Fibroblast of lung (primary cell): ENCODE results near the gene MOCOS. TPM values are rescaled to one million over a fixed set of nuclear protein-coding genes. Genes with fewer than 3 reads are reported as not detected.

ENCODE experiments used
- DNase-seq, 2 donors: peaks; one replicate each; pipeline versions ENCODE4 v3.0.0 to v3.0.0-alpha.2; 2010; ENCODE audit warnings: low read depth in 2 of 2
- H2AFZ ChIP-seq: 2 replicates; pipeline ENCODE4 v1.5.1; 2012; ENCODE audit warnings: low read length, control low read depth, inconsistent platforms
- H3K27ac ChIP-seq: 2 replicates; pipeline ENCODE4 v1.5.1; 2011; ENCODE audit warnings: low read length, control low read depth; ENCODE audit not compliant: insufficient read depth
- H3K27me3 ChIP-seq: 2 replicates; pipeline ENCODE4 v1.5.1; 2011; ENCODE audit warnings: mild to moderate bottlenecking, low read length; ENCODE audit not compliant: control insufficient read depth, insufficient read depth
- H3K36me3 ChIP-seq: 2 replicates; pipeline ENCODE4 v1.5.1; 2011; ENCODE audit warnings: low read length; ENCODE audit not compliant: control insufficient read depth, insufficient read depth
- H3K4me1 ChIP-seq: 2 replicates; pipeline ENCODE4 v1.5.1; 2011; ENCODE audit warnings: low read length; ENCODE audit not compliant: control insufficient read depth, insufficient read depth; ENCODE audit errors: extremely low read depth
- H3K4me2 ChIP-seq: 2 replicates; pipeline ENCODE4 v1.5.1; 2011; ENCODE audit warnings: low read length, control low read depth; ENCODE audit not compliant: insufficient read depth; ENCODE audit errors: extremely low read depth
- H3K4me3 ChIP-seq, 4 experiments: fragments of 200-600 bp in 1 of 4; sonication (generic) in 1 of 4; replicated peaks in 1 of 4; 2 replicates each; pipeline ENCODE4 v1.5.1; 2011 to 2016; ENCODE audit warnings: low read length in 4 of 4, low read depth in 3 of 4, mild to moderate bottlenecking in 3 of 4, control low read depth in 2 of 4, inconsistent platforms in 1 of 4, mixed read lengths in 1 of 4; ENCODE audit not compliant: insufficient read depth in 1 of 4; ENCODE audit errors: control extremely low read depth in 1 of 4
- H3K79me2 ChIP-seq: 2 replicates; pipeline ENCODE4 v1.5.1; 2012; ENCODE audit warnings: mild to moderate bottlenecking, low read length, inconsistent platforms; ENCODE audit not compliant: control insufficient read depth, insufficient read depth
- H3K9ac ChIP-seq: 2 replicates; pipeline ENCODE4 v1.5.1; 2011; ENCODE audit warnings: mild to moderate bottlenecking, low read length, control low read depth; ENCODE audit not compliant: insufficient read depth
- H3K9me3 ChIP-seq: 2 replicates; pipeline ENCODE4 v1.5.1; 2012; ENCODE audit warnings: low read depth, low read length; ENCODE audit not compliant: control insufficient read depth, insufficient read depth
- H4K20me1 ChIP-seq: 2 replicates; pipeline ENCODE4 v1.5.1; 2011; ENCODE audit warnings: low read length; ENCODE audit not compliant: control insufficient read depth, insufficient read depth; ENCODE audit errors: extremely low read depth
- CTCF ChIP-seq, 2 donors: IDR thresholded peaks in 1 of 2; conservative IDR thresholded peaks in 1 of 2; 1 replicate in 1 of 2; 2 replicates in 1 of 2; pipeline ENCODE4 v1.5.1; 2011 to 2012; ENCODE audit warnings: low read length in 2 of 2, control low read depth in 1 of 2, inconsistent platforms in 1 of 2, low read depth in 1 of 2, mild to moderate bottlenecking in 1 of 2
- EZH2 ChIP-seq: IDR thresholded peaks from 2 replicates; pipeline ENCODE4 v1.5.1; 2012; ENCODE audit warnings: low read length, control low read depth, mild to moderate bottlenecking; ENCODE audit errors: missing control alignments
- polyA plus RNA-seq, 2 donors: library from polyadenylated mRNA; depleted of rRNA in 1 of 2; stranded (reverse) in 1 of 2; unstranded in 1 of 2; fragments of >200 nt; gene quantifications; 2 replicates each; pipeline ENCODE4 v1.2.1, GENCODE V29; 2011 to 2012; ENCODE audit warnings: missing spikeins in 1 of 2
- total RNA-seq: library from RNA; depleted of rRNA; stranded (reverse); fragments of >200 nt; gene quantifications from 2 replicates; pipeline ENCODE4 v1.2.1, GENCODE V29; 2014

Gene MOCOS
- total and polyA plus RNA-seq, 2 donors (not counting 1 experiment from before 2014, with no cell fraction given): 2.0 to 13.9 TPM

GRCh38 chr18:36183987-36184386 is 3.3 kb upstream of the MOCOS start:
- no peaks in the 10 kb centered on the region for H3K36me3 ChIP-seq
- no peak overlapping the region for H3K27ac ChIP-seq
- no peak for DNase-seq
- no peaks in the 10 kb centered on the region for H3K79me2 ChIP-seq
- H3K27me3 ChIP-seq: no peaks in the 10 kb centered on the region
- no peak overlapping the region for H3K9ac ChIP-seq
- peaks cover 7% of the 10 kb centered on the region for H3K4me1 ChIP-seq
- no peak overlapping the region for H2AFZ ChIP-seq
- no peaks in the 10 kb centered on the region for H3K9me3 ChIP-seq
- no peak overlapping the region for H3K4me3 ChIP-seq
- no peak for TF ChIP-seq CTCF (conservative IDR thresholded peaks at IDR 0.05 in 1 of 2, IDR thresholded peaks at IDR 0.05 in 1 of 2; ENCODE audit: low read depth in 1 of 2, low read length in 2 of 2)
- TF ChIP-seq EZH2: no peak
- no peaks in the 10 kb centered on the region for H4K20me1 ChIP-seq
- H3K4me2 ChIP-seq: no peak overlapping the region

GRCh38 chr18:36185157-36185556 is 2.1 kb upstream of the MOCOS start:
- H3K4me1 ChIP-seq: peaks cover under 1% of the 10 kb centered on the region
- H3K27me3 ChIP-seq: no peaks in the 10 kb centered on the region
- no peak for TF ChIP-seq CTCF (conservative IDR thresholded peaks at IDR 0.05 in 1 of 2, IDR thresholded peaks at IDR 0.05 in 1 of 2; ENCODE audit: low read depth in 1 of 2, low read length in 2 of 2)
- TF ChIP-seq EZH2: no peak
- no peak overlapping the region for H2AFZ ChIP-seq
- H3K4me2 ChIP-seq: no peak overlapping the region
- H3K9ac ChIP-seq: no peak overlapping the region
- no peaks in the 10 kb centered on the region for H3K79me2 ChIP-seq
- H3K27ac ChIP-seq: no peak overlapping the region
- no peaks in the 10 kb centered on the region for H3K9me3 ChIP-seq
- no peak overlapping the region for H3K4me3 ChIP-seq
- DNase-seq: no peak
- H3K36me3 ChIP-seq: no peaks in the 10 kb centered on the region
- no peaks in the 10 kb centered on the region for H4K20me1 ChIP-seq

- no peak for DNase-seq
Observed at GRCh38 chr18:36185901-36186460, 1.3 kb upstream of the MOCOS start.

More at GRCh38 chr18:36185901-36186460, 1.3 kb upstream of the MOCOS start:
- TF ChIP-seq CTCF (conservative IDR thresholded peaks at IDR 0.05 in 1 of 2, IDR thresholded peaks at IDR 0.05 in 1 of 2; ENCODE audit: low read depth in 1 of 2, low read length in 2 of 2) (no peak), EZH2 (no peak)
- Histone ChIP-seq H3K27me3 (no peaks in the 10 kb centered on the region), H3K27ac (no peak overlapping the region), H2AFZ (no peak overlapping the region), H3K4me2 (peak overlapping the region; percentile 97), H3K4me1 (no peaks in the 10 kb centered on the region), H3K9ac (no peak overlapping the region), H3K36me3 (no peaks in the 10 kb centered on the region), H4K20me1 (no peaks in the 10 kb centered on the region), H3K9me3 (no peaks in the 10 kb centered on the region), H3K79me2 (no peaks in the 10 kb centered on the region), H3K4me3 (peak overlapping the region in 1 of 4 experiments; percentile 91)
